ENCODE results near the gene CDC42BPB. TPM values are rescaled to one million over a fixed set of nuclear protein-coding genes. Genes with fewer than 3 reads are reported as not detected.
A peak's percentile ranks its signal among the peaks of the same experiment; 100 is the strongest.

Gene CDC42BPB
- total and polyA plus RNA-seq, 8 donors = 73.4 to 91.4 (median 79.5) TPM

DNA sequence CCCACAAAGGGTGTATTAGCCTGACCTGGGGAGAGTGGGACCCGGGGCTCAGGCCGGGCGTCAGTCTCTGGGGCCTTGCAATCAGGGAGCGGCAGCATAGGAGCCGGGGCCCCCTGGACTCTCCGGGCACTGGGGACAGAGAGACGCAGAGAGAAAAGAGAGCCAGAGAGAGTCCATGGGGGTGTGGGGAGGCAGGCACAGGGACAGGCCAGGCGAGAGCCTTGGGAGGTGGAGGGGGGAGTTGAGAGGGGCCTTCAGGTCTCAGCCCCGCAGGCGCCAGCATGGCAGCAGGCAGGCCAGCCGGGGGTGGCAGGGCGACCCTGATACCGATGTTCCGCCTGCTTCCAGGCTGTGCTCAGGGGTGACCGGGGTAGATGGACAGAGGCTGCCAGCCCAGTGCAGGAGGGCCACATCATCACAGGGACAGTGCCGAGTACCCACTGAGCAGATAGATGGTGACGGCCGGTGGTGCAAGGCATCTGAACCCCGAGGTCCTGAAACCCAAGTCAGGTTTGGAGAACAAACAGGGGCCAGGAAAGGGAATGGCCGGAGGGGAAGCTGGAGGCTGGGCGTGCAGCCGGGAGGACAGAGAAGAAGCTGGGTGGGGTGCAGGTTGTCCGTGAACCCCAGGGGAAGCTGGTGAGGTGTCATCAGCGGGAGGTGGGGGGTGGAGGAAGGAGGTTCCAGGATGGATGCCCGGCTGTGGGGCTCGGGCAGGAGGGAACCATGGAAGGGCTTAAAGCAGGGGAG is 40.1 kb upstream of the CDC42BPB start:
- Histone ChIP-seq H3K4me1 (peaks cover 0 to 18% of the 10 kb centered on the region in 2 donors), H3K9me3 (no peaks in the 10 kb centered on the region), H3K27ac (no peak overlapping the region), H3K36me3 (no peaks in the 10 kb centered on the region), H3K4me3 (no peak overlapping the region), H3K27me3 (peaks cover 9 to 47% of the 10 kb centered on the region in 2 donors)
- ATAC-seq (no peak), DNase-seq (peak in 1 of 4 donors; percentile 61)
- TF ChIP-seq CTCF (IDR thresholded peaks at IDR 0.05) = no peak
- intact Hi-C loops (cut with DNase I) = no loop called here

DNA sequence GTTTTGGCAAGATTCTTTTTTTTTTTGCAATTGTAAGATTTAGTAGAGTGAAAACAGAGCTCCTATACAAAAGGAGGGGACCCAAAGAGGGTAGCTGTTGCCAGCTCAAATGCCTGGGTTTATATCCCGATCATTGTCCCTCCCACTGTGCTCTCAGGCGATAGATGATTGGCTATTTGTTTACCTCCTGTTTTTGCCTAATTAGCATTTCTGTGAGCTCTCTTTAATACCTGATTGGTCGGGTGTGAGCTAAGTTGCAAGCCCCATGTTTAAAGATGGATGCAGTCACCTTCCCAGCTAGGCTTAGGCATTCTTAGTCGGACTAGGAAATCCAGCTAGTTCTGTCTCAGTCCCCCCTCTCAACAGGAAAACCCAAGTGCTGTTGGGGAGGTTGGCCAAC is 39.0 kb upstream of the CDC42BPB start:
- DNase-seq = no peak
- H3K36me3 ChIP-seq = no peaks in the 10 kb centered on the region
- no peak overlapping the region for H3K4me3 ChIP-seq
- no peaks in the 10 kb centered on the region for H3K9me3 ChIP-seq
- no peak for TF ChIP-seq CTCF (IDR thresholded peaks at IDR 0.05)
- intact Hi-C loops (cut with DNase I) = no loop called here
- peaks cover 0 to 17% of the 10 kb centered on the region in 2 donors for H3K4me1 ChIP-seq
- peaks cover 0 to 42% of the 10 kb centered on the region in 2 donors for H3K27me3 ChIP-seq
- no peak overlapping the region for H3K27ac ChIP-seq
- ATAC-seq = no peak

GRCh38 chr14:103095210-103095778 is 37.9 kb upstream of the CDC42BPB start:
- peaks cover 0 to 42% of the 10 kb centered on the region in 2 donors for H3K27me3 ChIP-seq
- ATAC-seq (no peak), DNase-seq (peak in 1 of 4 donors; percentile 59)
- H3K9me3 ChIP-seq = no peaks in the 10 kb centered on the region
- H3K4me3 ChIP-seq = peak overlapping the region in 1 of 2 donors; percentile 19
- intact Hi-C loops (cut with DNase I) = no loop called here
- H3K27ac ChIP-seq = no peak overlapping the region
- H3K4me1 ChIP-seq = peaks cover 3 to 23% of the 10 kb centered on the region in 2 donors
- no peak for TF ChIP-seq CTCF (IDR thresholded peaks at IDR 0.05)
- H3K36me3 ChIP-seq = no peaks in the 10 kb centered on the region

- ATAC-seq (peak; percentile 6), DNase-seq (peak in 2 of 4 donors; percentile 65 to 75)
- no peaks in the 10 kb centered on the region for H3K36me3 ChIP-seq
- no peaks in the 10 kb centered on the region for H3K9me3 ChIP-seq
- H3K4me3 ChIP-seq = peak within 1 kb of the TSS in 1 of 2 donors; percentile 19
- H3K27me3 ChIP-seq = peaks cover 0 to 37% of the 10 kb centered on the region in 2 donors
- TF ChIP-seq CTCF (IDR thresholded peaks at IDR 0.05) = no peak
- H3K4me1 ChIP-seq = peaks cover 3 to 23% of the 10 kb centered on the region in 2 donors
- intact Hi-C loops (cut with DNase I) = no loop called here
- H3K27ac ChIP-seq = peak within 1 kb of the TSS; percentile 26 to 60
These were observed 37.3 kb upstream of the CDC42BPB start, which contains the start of gene EXOC3L4 for GRCh38 chr14:103094406-103095209. TSS of gene EXOC3L4 (plus strand) at chr14:103094725. CDS start at chr14:103100220, 5,495 bp downstream.

Measured in left lung (tissue), 10 donors.